WTC11 (cell line): ENCODE measurements around the gene PROZ. TPM values are rescaled to one million over a fixed set of nuclear protein-coding genes. Genes with fewer than 3 reads are reported as not detected.
A peak's percentile ranks its signal among the peaks of the same experiment; 100 is the strongest.

Experiments
- ATAC-seq: fragments of 200-7000 bp; cut with Tn5 transposase; 2 replicates; pipeline ENCODE4 v1.10.0; 2021; ENCODE audit warnings: mild to moderate bottlenecking, moderate library complexity
- CTCF ChIA-PET: fragments of 300-600 bp; sonication (Branson Sonifier 250); formaldehyde crosslinking; loops from one replicate; lab custom pipeline; 2021; ENCODE audit warnings: antibody characterized with exemption; lab: Charles Lee
- POLR2A ChIA-PET: fragments of 350-600 bp; sonication (Branson Sonifier 250); formaldehyde crosslinking; loops from one replicate; lab custom pipeline; 2021; ENCODE audit warnings: antibody characterized with exemption; lab: Charles Lee
- DNase-seq: peaks from one replicate; pipeline ENCODE4 v3.0.0; 2021; ENCODE audit warnings: low spot score
- H3K27ac Mint-ChIP-seq: 2 replicates; pipeline ENCODE4 v1.8.0; 2021; ENCODE audit warnings: mixed read lengths
- H3K27me3 Mint-ChIP-seq: 2 replicates; pipeline ENCODE4 v1.8.0; 2021; ENCODE audit warnings: low read depth, mild to moderate bottlenecking, moderate library complexity, mixed read lengths
- H3K36me3 Mint-ChIP-seq: 2 replicates; pipeline ENCODE4 v1.8.0; 2021; ENCODE audit warnings: mixed read lengths
- H3K4me1 Mint-ChIP-seq: 2 replicates; pipeline ENCODE4 v1.8.0; 2022; ENCODE audit warnings: mixed read lengths
- H3K4me3 Mint-ChIP-seq: 2 replicates; pipeline ENCODE4 v1.8.0; 2021; ENCODE audit warnings: mild to moderate bottlenecking, moderate library complexity, mixed read lengths
- H3K9me3 Mint-ChIP-seq: 2 replicates; pipeline ENCODE4 v1.8.0; 2021; ENCODE audit warnings: mixed read lengths
- ATF2 ChIP-seq: sonication (generic); formaldehyde crosslinking; IDR thresholded peaks from 2 replicates; pipeline ENCODE4 v1.8.1; 2022; ENCODE audit warnings: low read depth, missing genetic modification reagents, borderline replicate concordance
- CREB1 ChIP-seq: sonication (generic); formaldehyde crosslinking; IDR thresholded peaks from 2 replicates; pipeline ENCODE4 v1.8.0; 2023; ENCODE audit warnings: mild to moderate bottlenecking, missing genetic modification reagents
- CREM ChIP-seq: sonication (generic); formaldehyde crosslinking; IDR thresholded peaks from 2 replicates; pipeline ENCODE4 v1.8.1; 2022; ENCODE audit warnings: mild to moderate bottlenecking, missing genetic modification reagents, moderate library complexity
- ESRRA ChIP-seq: sonication (generic); formaldehyde crosslinking; IDR thresholded peaks from 2 replicates; pipeline ENCODE4 v1.8.1; 2022; ENCODE audit warnings: mild to moderate bottlenecking, missing genetic modification reagents, borderline replicate concordance
- FOXP1 ChIP-seq: sonication (generic); formaldehyde crosslinking; IDR thresholded peaks from 2 replicates; pipeline ENCODE4 v1.8.0; 2022; ENCODE audit warnings: missing genetic modification reagents, mild to moderate bottlenecking, moderate library complexity, borderline replicate concordance
- KAT7 ChIP-seq: sonication (generic); formaldehyde crosslinking; IDR thresholded peaks from 2 replicates; pipeline ENCODE4 v1.8.1; 2023; ENCODE audit warnings: missing genetic modification reagents, mild to moderate bottlenecking, borderline replicate concordance
- MLX ChIP-seq: sonication (generic); formaldehyde crosslinking; IDR thresholded peaks from 2 replicates; pipeline ENCODE4 v1.8.1; 2023; ENCODE audit warnings: mild to moderate bottlenecking, missing genetic modification reagents, moderate library complexity
- MXD4 ChIP-seq: fragments of 250-450 bp; sonication (Bioruptor Pico); IDR thresholded peaks from 2 replicates; pipeline ENCODE4 v1.8.0; 2021; ENCODE audit warnings: mild to moderate bottlenecking, moderate library complexity, borderline replicate concordance
- NR1H2 ChIP-seq: sonication (generic); formaldehyde crosslinking; IDR thresholded peaks from 2 replicates; pipeline ENCODE4 v1.9.0; 2021; ENCODE audit warnings: mild to moderate bottlenecking, moderate library complexity, missing genetic modification reagents
- NR2C2 ChIP-seq: sonication (generic); formaldehyde crosslinking; IDR thresholded peaks from 2 replicates; pipeline ENCODE4 v1.8.0; 2022; ENCODE audit warnings: mild to moderate bottlenecking, missing genetic modification reagents
- PREB ChIP-seq: sonication (generic); formaldehyde crosslinking; IDR thresholded peaks from 2 replicates; pipeline ENCODE4 v1.8.1; 2022; ENCODE audit warnings: mild to moderate bottlenecking, missing genetic modification reagents, moderate library complexity, borderline replicate concordance
- STAT6 ChIP-seq: sonication (generic); formaldehyde crosslinking; conservative IDR thresholded peaks from 2 replicates; pipeline ENCODE4 v1.8.1; 2023; ENCODE audit warnings: mild to moderate bottlenecking, low read depth, missing genetic modification reagents, moderate library complexity
- TEAD4 ChIP-seq: sonication (generic); formaldehyde crosslinking; IDR thresholded peaks from 2 replicates; pipeline ENCODE4 v1.8.0; 2022; ENCODE audit warnings: mild to moderate bottlenecking, missing genetic modification reagents
- TP53 ChIP-seq: sonication (generic); formaldehyde crosslinking; IDR thresholded peaks from 2 replicates; pipeline ENCODE4 v1.8.1; 2023; ENCODE audit warnings: mild to moderate bottlenecking, missing genetic modification reagents
- USF1 ChIP-seq: sonication (generic); formaldehyde crosslinking; IDR thresholded peaks from 2 replicates; pipeline ENCODE4 v1.8.0; 2022; ENCODE audit warnings: mild to moderate bottlenecking, missing genetic modification reagents
- USF2 ChIP-seq: sonication (generic); formaldehyde crosslinking; IDR thresholded peaks from 2 replicates; pipeline ENCODE4 v1.8.1; 2023; ENCODE audit warnings: mild to moderate bottlenecking, missing genetic modification reagents, moderate library complexity
- ZBTB21 ChIP-seq: sonication (generic); formaldehyde crosslinking; IDR thresholded peaks from 2 replicates; pipeline ENCODE4 v1.8.1; 2023; ENCODE audit warnings: mild to moderate bottlenecking, missing genetic modification reagents, borderline replicate concordance
- ZNF121 ChIP-seq: sonication (generic); formaldehyde crosslinking; IDR thresholded peaks from 2 replicates; pipeline ENCODE4 v1.8.0; 2023; ENCODE audit warnings: missing genetic modification reagents
- ZNF317 ChIP-seq: sonication (generic); formaldehyde crosslinking; IDR thresholded peaks from 2 replicates; pipeline ENCODE4 v1.8.1; 2023; ENCODE audit warnings: low read depth, mild to moderate bottlenecking, moderate library complexity, missing genetic modification reagents, borderline replicate concordance
- ZNF512 ChIP-seq: sonication (generic); formaldehyde crosslinking; IDR thresholded peaks from 2 replicates; pipeline ENCODE4 v1.8.1; 2022; ENCODE audit warnings: missing genetic modification reagents, borderline replicate concordance
- ZNF671 ChIP-seq: fragments of 250-450 bp; sonication (Bioruptor Pico); IDR thresholded peaks from 2 replicates; pipeline ENCODE4 v1.8.0; 2021; ENCODE audit warnings: mild to moderate bottlenecking
- total RNA-seq: library from RNA; stranded (reverse); gene quantifications from 3 replicates; pipeline ENCODE4 v1.2.3, GENCODE V29; 2021

Gene PROZ
- total RNA-seq, 1 experiment from 2014 or later = not detected

GRCh38 chr13:113153810-113154748 lies 4.4 kb upstream of the PROZ start:
- Mint-ChIP-seq H3K27me3 (peaks cover 25% of the 10 kb centered on the region), H3K4me3 (peak overlapping the region; percentile 63), H3K9me3 (peaks cover 12% of the 10 kb centered on the region), H3K4me1 (peaks cover 25% of the 10 kb centered on the region), H3K36me3 (no peaks in the 10 kb centered on the region), H3K27ac (peak overlapping the region; percentile 53; the same call in 1 of the 2 replicates)
- TF ChIP-seq NR2C2 (CRISPR knock-in tag) = no peak
- TF ChIP-seq USF2 (CRISPR knock-in tag) = peak; percentile 90
- TF ChIP-seq USF1 (CRISPR knock-in tag) = peak; percentile 89
- DNase-seq = peak; percentile 53
- peak; percentile 14; the same call in 1 of the 2 replicates for ATAC-seq
- CTCF ChIA-PET = no interaction called here
- POLR2A ChIA-PET = no interaction called here

GRCh38 chr13:113155201-113155600 lies 3.2 kb upstream of the PROZ start:
- DNase-seq = no peak
- Mint-ChIP-seq H3K9me3 (peaks cover 12% of the 10 kb centered on the region), H3K27me3 (peaks cover 25% of the 10 kb centered on the region), H3K36me3 (no peaks in the 10 kb centered on the region), H3K27ac (no peak overlapping the region), H3K4me1 (peaks cover 28% of the 10 kb centered on the region), H3K4me3 (no peak overlapping the region)
- ChIA-PET CTCF (no interaction called here), POLR2A (no interaction called here)
- no peak for TF ChIP-seq ATF2 (CRISPR knock-in tag)
- TF ChIP-seq KAT7 (CRISPR knock-in tag) = no peak
- no peak for TF ChIP-seq ESRRA (CRISPR knock-in tag)
- TF ChIP-seq MLX (CRISPR knock-in tag) = no peak
- TF ChIP-seq ZNF512 (CRISPR knock-in tag) = no peak
- no peak for TF ChIP-seq TEAD4
- no peak for TF ChIP-seq CREM (CRISPR knock-in tag)
- no peak for TF ChIP-seq ZNF121
- TF ChIP-seq CREB1 (CRISPR knock-in tag) = no peak
- no peak for TF ChIP-seq ZBTB21 (CRISPR knock-in tag)
- ATAC-seq = no peak

- no peak for DNase-seq
- peaks cover 21% of the 10 kb centered on the region for H3K27me3 Mint-ChIP-seq
- POLR2A ChIA-PET = no interaction called here
- H3K27ac Mint-ChIP-seq = no peak overlapping the region
- H3K36me3 Mint-ChIP-seq = no peaks in the 10 kb centered on the region
- CTCF ChIA-PET = interaction anchor here (1.3 kb wide), 1 partner anchor 295 kb away, joined by 3 read pairs; no protein-coding TSS in a partner anchor
- peaks cover 29% of the 10 kb centered on the region for H3K4me1 Mint-ChIP-seq
- no peak overlapping the region for H3K4me3 Mint-ChIP-seq
- H3K9me3 Mint-ChIP-seq = peaks cover 12% of the 10 kb centered on the region
- no peak for ATAC-seq
- TF ChIP-seq ZNF671 (CRISPR knock-in tag) (no peak), NR1H2 (CRISPR knock-in tag) (no peak), STAT6 (CRISPR knock-in tag) (no peak), TP53 (no peak), PREB (CRISPR knock-in tag) (no peak), FOXP1 (CRISPR knock-in tag) (no peak), ZNF317 (CRISPR knock-in tag) (no peak), MXD4 (CRISPR knock-in tag) (no peak)
These were observed 2.3 kb upstream of the PROZ start for GRCh38 chr13:113155982-113156655.
